HG02981 (cell line): ENCODE data around the gene ADAM10.
"Not testable (repeated sequence)": the region's sequence is repeated elsewhere in the genome, so short reads cannot be mapped to it uniquely, and the experiment has no call there.

ENCODE experiments used
- ATAC-seq: cut with Tn5 transposase; IDR thresholded peaks from one replicate; pipeline ENCODE4 v1.9.1; 2021; ENCODE audit warnings: mild to moderate bottlenecking, moderate library complexity; ENCODE audit not compliant: unreplicated experiment

The ADAM10 gene

DNA sequence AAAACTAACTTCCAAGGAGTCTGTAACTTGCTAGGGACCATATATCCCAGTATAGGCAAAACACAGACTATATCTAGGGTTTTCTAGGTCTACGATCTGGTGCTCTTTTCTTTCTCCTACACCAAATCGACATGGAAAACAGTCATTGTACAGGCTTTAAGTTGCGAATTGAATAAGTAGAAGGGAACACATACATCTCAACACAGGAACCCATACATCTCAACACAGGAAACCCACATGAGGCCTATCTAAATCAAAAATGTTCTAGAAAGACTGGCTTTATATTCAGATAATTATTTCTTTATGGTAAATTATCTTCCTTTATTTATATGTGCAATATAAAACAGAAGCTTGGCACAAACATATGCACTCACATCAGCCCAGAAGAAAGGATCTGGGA lies 126.6 kb downstream of the ADAM10 start:
- no peak for ATAC-seq

GRCh38 chr15:58620268-58620667 lies 129.2 kb downstream of the ADAM10 start:
- ATAC-seq = not testable (repeated sequence)

DNA sequence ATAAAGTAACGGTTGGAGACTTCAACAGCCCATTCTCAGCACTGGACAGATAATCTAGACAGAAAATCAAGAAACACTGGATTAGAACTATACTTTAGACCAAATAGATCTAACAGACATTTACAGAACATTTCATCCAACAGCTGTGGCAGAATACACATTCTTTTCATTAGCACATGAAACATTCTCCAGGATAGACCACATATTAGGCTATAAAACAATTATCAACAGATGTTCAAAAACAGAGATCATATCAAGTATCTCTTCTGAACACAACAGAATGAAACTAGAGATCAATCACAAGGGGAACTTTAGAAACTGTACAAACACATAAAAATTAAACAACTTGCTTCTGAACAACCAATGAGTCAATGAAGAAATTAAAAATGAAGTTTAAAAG lies 133.3 kb downstream of the ADAM10 start:
- ATAC-seq = no peak

- ATAC-seq = no peak
These were observed 137.5 kb downstream of the ADAM10 start for GRCh38 chr15:58611731-58612676.

- no peak for ATAC-seq
These were observed 140.8 kb downstream of the ADAM10 start for GRCh38 chr15:58608711-58609110.

- no peak for ATAC-seq
These were observed 141.3 kb downstream of the ADAM10 start for GRCh38 chr15:58608129-58608590.

DNA sequence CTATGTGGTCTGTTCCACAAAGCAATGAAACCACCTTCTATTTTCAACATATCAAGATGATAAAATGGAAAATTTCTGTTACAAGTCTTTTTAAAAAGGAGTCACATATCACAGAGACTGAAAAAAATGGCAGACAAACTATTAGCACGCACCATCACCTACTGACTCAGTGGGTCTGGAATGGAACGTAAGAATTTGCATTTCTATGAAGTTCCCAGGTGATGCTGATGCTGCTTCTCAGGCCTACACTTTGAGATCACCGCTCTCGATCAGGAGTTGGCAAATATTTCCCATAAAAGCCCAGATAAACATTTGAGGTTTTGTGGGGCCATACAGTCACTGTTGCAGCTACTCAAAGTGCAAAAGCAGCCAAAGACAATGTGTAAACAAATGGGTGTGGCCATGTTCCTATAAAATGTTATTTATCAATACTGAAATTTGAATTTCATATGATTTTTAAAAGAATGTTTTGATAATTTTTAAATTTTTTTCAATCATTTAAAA lies 142.9 kb downstream of the ADAM10 start:
- ATAC-seq = no peak

- no peak for ATAC-seq
These were observed 143.5 kb downstream of the ADAM10 start for GRCh38 chr15:58605931-58606530.

DNA sequence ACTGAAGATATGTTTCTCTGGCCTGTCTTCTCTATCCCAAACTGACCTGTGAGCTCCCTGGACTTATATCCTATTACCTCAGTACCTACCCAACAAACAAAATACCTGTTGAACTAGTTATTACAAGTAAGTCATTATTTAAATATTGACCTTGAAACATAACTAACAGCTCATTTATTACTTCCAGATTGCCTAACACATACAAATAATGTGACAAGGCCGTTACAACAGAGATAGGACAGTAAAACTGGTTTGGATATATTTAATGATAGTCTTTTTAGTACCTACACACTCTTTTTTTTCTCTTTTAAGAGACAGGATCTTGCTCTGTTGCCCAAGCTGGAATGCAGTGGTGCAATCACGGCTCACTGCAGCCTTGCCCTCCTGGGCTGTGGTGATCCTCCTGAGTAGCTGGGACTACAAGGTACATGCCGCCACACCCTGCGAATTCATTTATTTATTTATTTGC lies 145.0 kb downstream of the ADAM10 start:
- ATAC-seq = no peak

DNA sequence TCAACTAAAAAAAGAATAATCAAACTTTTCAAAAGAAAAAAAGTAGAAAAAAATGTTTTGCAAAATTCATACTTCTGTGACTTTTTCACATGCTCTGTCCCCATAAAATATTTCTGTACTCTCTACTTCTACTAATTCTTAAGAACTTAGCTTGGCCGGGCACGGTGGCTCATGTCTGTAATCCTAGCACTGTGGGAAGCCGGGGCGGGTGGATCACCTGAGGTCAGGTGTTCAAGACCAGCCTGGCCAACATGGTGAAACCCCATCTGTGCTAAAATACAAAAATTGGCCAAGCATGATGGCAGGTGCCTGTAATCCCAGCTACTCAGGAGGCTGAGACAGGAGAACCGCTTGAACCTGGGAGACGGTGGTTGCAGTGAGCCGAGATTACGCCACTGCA lies 145.6 kb downstream of the ADAM10 start:
- not testable (repeated sequence) for ATAC-seq

DNA sequence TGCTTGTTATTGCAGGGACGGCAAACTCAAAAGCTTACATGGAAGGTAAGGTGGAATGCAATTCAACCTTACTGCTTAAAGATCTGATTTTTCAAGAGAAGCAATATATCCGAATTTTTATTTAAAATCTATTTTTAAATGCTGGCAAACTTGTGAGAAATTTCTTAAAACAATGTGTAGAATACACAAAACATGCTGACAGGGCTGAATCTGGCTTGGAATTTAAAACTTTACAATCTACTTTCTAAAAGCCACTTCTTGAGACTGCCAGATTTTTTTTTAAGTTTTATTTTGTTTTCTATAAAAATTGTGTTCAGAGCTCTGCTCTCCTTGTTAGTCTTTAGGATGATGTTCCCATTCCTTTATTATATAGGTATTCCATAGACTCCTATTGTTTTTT lies 146.7 kb downstream of the ADAM10 start:
- no peak for ATAC-seq

DNA sequence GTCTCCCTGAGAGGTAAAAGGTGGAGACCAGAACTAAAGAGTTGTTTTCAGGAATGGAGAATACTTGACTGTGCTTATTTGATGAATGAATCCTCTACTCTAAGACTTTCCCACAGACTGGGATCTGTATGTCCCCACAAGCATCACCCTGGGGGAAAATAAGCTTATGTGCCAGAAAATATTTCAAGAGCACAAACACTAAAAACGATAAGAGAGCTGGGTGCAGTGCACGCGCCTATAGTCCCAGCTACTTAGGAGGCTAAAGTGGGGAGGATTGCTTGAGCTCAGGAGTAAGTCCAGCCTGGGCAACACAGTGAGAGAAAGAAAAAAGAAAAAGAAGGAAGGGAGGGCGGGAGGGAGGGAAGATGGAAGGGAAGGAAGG lies 150.7 kb downstream of the ADAM10 start:
- no peak for ATAC-seq

DNA sequence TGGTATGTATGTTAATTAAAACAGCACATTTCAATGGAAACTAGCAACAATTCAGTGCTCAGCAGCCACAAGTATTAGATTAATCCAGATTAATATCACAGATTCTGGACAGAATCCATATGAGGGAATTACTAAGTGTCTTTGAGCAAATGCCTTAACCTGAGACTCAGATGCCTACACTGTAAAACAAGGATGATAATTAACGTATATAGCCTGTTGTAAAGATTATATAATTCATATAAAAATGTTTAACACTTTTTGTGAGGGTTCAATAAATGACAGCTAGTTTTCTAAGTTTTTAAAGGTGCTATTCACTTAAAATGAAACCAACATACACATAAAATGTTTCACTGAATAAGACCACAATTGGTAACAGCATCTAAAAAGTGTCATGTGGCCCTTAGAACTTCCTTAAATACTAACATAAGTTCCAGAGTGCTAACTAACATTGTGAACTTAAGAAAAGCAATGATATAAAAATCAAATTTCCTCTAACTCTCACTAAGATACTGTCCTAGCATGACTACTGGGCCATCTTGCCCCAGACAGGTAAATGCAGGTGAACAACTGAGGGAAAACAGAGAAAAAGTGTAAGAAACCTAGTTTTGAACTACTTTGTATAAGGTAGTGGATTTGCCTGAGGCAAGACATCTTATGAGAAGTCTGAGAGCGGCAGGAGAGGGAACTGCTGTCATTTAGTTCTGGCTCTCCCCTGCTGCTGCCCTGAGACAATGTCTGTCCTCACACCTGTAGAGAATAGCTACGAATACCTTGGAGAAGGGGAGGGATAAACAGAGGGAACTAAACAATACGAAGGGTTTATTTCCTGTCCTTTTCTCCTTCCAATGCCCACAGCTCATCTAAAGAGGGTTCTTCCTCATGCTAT lies 151.3 kb downstream of the ADAM10 start:
- ATAC-seq = no peak

- ATAC-seq = no peak
These were observed 153.8 kb downstream of the ADAM10 start for GRCh38 chr15:58595516-58596263.

GRCh38 chr15:58594898-58595297 lies 154.6 kb downstream of the ADAM10 start:
- ATAC-seq = no peak

DNA sequence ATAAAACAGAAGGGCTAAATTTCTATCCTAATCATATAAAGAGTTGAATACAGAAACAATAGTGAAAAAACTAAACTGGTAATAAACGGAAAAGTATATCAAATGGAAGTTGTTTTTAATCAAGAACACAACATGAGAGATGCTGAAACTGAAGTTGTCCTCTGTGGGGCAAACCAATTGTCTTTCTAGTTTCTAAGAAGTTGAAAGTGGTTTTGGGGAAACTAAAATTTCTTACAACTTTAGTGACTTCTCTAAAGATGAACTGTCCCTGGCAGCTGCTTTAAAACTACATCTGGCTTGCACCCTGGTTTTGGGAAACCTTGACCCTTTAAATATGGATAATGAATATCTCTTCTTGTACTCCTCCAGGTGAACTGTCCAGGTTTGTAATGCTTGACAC lies 155.6 kb downstream of the ADAM10 start:
- ATAC-seq = no peak

DNA sequence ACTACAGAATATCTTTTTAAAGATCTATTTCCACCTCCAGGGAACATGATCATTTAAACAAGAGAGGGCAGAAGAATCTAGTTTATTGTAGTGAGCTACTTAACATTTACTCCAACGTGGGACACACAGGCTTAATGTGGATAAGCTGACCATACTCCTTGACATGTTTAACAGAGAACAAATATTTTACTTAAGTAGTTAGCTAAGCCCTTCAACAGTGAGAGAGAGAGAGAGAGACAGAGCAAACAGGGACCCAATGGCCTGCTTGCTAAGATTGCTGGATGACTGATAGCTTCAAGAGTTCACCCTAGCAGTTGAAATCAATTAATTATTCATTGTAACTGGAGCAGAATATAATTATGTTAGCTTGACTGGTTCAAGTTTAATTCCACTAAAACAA lies 158.6 kb downstream of the ADAM10 start:
- ATAC-seq = no peak

DNA sequence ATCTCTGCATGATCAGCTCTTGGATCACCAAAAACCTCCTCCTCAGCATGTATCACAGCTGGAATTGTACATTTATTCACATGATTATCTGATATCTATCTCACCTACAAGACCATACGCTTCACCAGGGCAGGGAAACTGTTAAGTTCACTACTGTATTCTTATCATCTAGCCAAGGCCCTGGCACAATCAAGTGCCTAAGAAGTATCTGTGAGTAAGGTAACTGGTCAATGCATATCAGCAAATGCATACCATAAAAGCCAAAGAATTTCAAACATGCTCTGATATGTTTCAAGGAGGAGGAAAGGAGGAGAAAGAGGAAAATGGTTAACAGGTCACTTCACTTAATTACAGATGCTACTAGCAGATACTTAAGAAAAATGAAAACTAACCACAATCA lies 159.3 kb downstream of the ADAM10 start:
- ATAC-seq = no peak

GRCh38 chr15:58589047-58589446 lies 160.5 kb downstream of the ADAM10 start:
- ATAC-seq = no peak

DNA sequence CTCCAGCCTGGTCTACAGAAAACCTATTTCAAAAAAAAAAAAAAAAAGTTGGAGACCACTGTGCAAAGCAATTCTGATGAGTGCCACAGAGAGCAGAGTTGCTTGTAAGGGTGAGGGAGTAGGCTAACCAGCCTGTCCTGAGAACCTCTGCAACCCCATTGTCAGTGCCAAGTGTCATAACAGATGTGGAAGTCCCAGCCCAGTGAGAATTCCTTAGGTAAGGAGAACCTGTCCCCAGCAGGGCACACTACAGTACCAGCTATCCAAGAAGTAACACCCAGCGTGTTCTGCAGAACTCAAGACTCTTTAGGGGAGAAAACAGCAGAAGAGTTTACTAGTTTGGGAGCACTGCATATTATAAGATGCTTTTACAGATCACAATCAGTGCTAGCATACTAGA lies 161.4 kb downstream of the ADAM10 start:
- no peak for ATAC-seq
